ENCODE results near the gene TRIP13. TPM values are rescaled to one million over a fixed set of nuclear protein-coding genes. Genes with fewer than 3 reads are reported as not detected.

TRIP13 gene
- total and polyA plus RNA-seq, 10 of the 15 experiments (the other 5 are each of a cell fraction or from before 2014, with no cell fraction given): 15.1 to 64.9 (median 32.2) TPM

- ATAC-seq: peak; percentile 66
- no peak overlapping the region for H3K4me2 ChIP-seq (ENCODE audit: control insufficient read depth, insufficient read depth)
- TF ChIP-seq RCOR1 (conservative IDR thresholded peaks at IDR 0.05; ENCODE audit: low read depth, low read length) (no peak), IKZF2 (IDR thresholded peaks at IDR 0.05) (no peak), RUNX3 (IDR thresholded peaks at IDR 0.05; ENCODE audit: low read length) (no peak), BRCA1 (IDR thresholded peaks at IDR 0.05; ENCODE audit: low read depth, low read length) (no peak), ETV6 (conservative IDR thresholded peaks at IDR 0.05 in 1 of 2, IDR thresholded peaks at IDR 0.05 in 1 of 2; ENCODE audit: borderline replicate concordance in 1 of 2, low read depth in 1 of 2) (no peak), STAT3 (IDR thresholded peaks at IDR 0.05; ENCODE audit: low read depth, low read length) (no peak), BMI1 (IDR thresholded peaks at IDR 0.05; ENCODE audit: borderline replicate concordance) (no peak)
- SMC1A ChIA-PET (ENCODE audit: uncharacterized antibody, unreplicated experiment): interaction anchor here (1.9 kb wide), 1 partner anchor 26 kb away, joined by 10 read pairs; no protein-coding TSS in a partner anchor
- peaks cover 3 to 5% of the 10 kb centered on the region in 2 experiments; a peak in 2 of 4 replicates for H3K27me3 ChIP-seq (replicated peaks in 1 of 2; ENCODE audit: control insufficient read depth in 2 of 2, insufficient read depth in 2 of 2, low read length in 1 of 2)
- WGBS (ENCODE audit: insufficient coverage, insufficient replicate concordance, low lambda C conversion rate, missing lambda C conversion rate): 30% methylated on average over 17 of the region's 17 CpGs
- POLR2A ChIA-PET: no interaction called here
- no TSS peak for BruUV-seq (replicated peaks)
- H3K9me3 ChIP-seq (replicated peaks; ENCODE audit: control insufficient read depth, insufficient read depth, low read length): no peaks in the 10 kb centered on the region; the same call in 2 of the 3 replicates
- H3K4me1 ChIP-seq (ENCODE audit: control insufficient read depth, insufficient read depth, low read length): no peaks in the 10 kb centered on the region; the same call in 1 of the 2 replicates
- H3K9ac ChIP-seq (ENCODE audit: control insufficient read depth, insufficient read depth, low read length): no peak overlapping the region
- H3K27ac ChIP-seq (ENCODE audit: control insufficient read depth, insufficient read depth): no peak overlapping the region
- CTCF ChIA-PET: interaction anchor here (0.9 to 1.8 kb wide), 6 partner anchors 15 to 224 kb away, joined by 3 to 6 read pairs (median 4); no protein-coding TSS in a partner anchor
- no peak for DNase-seq (ENCODE audit: low read depth, low spot score)
- no peaks in the 10 kb centered on the region for H3K36me3 ChIP-seq (ENCODE audit: control insufficient read depth in 2 of 2, insufficient read depth in 2 of 2, low read length in 1 of 2)
- no peaks in the 10 kb centered on the region for H4K20me1 ChIP-seq (ENCODE audit: control insufficient read depth, insufficient read depth)
- in situ Hi-C loops (cut with MboI): no loop called here
- intact Hi-C loops (cut with micrococcal nuclease; ENCODE audit: unreplicated experiment): no loop called here
- RAD21 ChIA-PET (ENCODE audit: unreplicated experiment): interaction anchor here (1.1 kb wide), 1 partner anchor 26 kb away, joined by 3 read pairs; no protein-coding TSS in a partner anchor
- no peak overlapping the region for H3K4me3 ChIP-seq
- H2AFZ ChIP-seq (ENCODE audit: control insufficient read depth, low read depth, low read length): no peak overlapping the region
- no peak for FAIRE-seq
- H3K79me2 ChIP-seq (ENCODE audit: control insufficient read depth, insufficient read depth, low read length): no peaks in the 10 kb centered on the region
Observed at GRCh38 chr5:949815-950560, 57.3 kb downstream of the TRIP13 start.

Measured in GM12878 (cell line).